Loucy (cell line): Measurements from ENCODE around the gene SNHG17.
"Not testable (repeated sequence)": the region's sequence is repeated elsewhere in the genome, so short reads cannot be mapped to it uniquely, and the experiment has no call there.

ENCODE experiments used
- H2AFZ ChIP-seq: fragments of 200-600 bp; sonication (generic); 2 replicates; pipeline ENCODE4 v1.6.0; 2016; ENCODE audit warnings: antibody characterized with exemption, mild to moderate bottlenecking, low read length, moderate library complexity
- H3F3A ChIP-seq: fragments of 200-600 bp; 2 replicates; pipeline ENCODE4 v1.6.0; 2016; ENCODE audit warnings: antibody characterized with exemption, low read depth, mild to moderate bottlenecking
- H3K27me3 ChIP-seq: fragments of 200-600 bp; sonication (generic); 2 replicates; pipeline ENCODE4 v1.6.1; 2014; ENCODE audit warnings: low read length, mild to moderate bottlenecking; ENCODE audit not compliant: insufficient read depth, poor library complexity, severe bottlenecking
- H3K36me3 ChIP-seq: fragments of 200-600 bp; sonication (generic); 2 replicates; pipeline ENCODE4 v1.6.1; 2016; ENCODE audit warnings: low read length; ENCODE audit not compliant: insufficient read depth
- H3K4me1 ChIP-seq: fragments of 200-600 bp; sonication (generic); 2 replicates; pipeline ENCODE4 v1.5.1; 2014; ENCODE audit warnings: low read length, mild to moderate bottlenecking; ENCODE audit not compliant: insufficient read depth, poor library complexity, severe bottlenecking
- H3K4me2 ChIP-seq: fragments of 200-600 bp; sonication (generic); 2 replicates; pipeline ENCODE4 v1.6.0; 2014; ENCODE audit warnings: antibody characterized with exemption, low read length, low read depth, mild to moderate bottlenecking; ENCODE audit not compliant: poor library complexity, severe bottlenecking
- H3K4me3 ChIP-seq: fragments of 200-600 bp; sonication (generic); 2 replicates; pipeline ENCODE4 v1.5.1; 2014; ENCODE audit warnings: low read length, mild to moderate bottlenecking, mixed read lengths; ENCODE audit not compliant: poor library complexity, severe bottlenecking
- H3K79me2 ChIP-seq: fragments of 200-600 bp; sonication (generic); 2 replicates; pipeline ENCODE4 v1.6.1; 2014; ENCODE audit warnings: low read length; ENCODE audit not compliant: insufficient read depth
- H3K9ac ChIP-seq: fragments of 200-600 bp; sonication (generic); 2 replicates; pipeline ENCODE4 v1.6.0; 2014; ENCODE audit warnings: mild to moderate bottlenecking, low read depth, low read length, moderate library complexity; ENCODE audit not compliant: poor library complexity, severe bottlenecking
- H3K9me2 ChIP-seq: fragments of 200-600 bp; sonication (generic); replicated peaks from 2 replicates; pipeline ENCODE4 v1.6.1; 2016; ENCODE audit warnings: low read depth, low read length, mixed read lengths
- H3K9me3 ChIP-seq: fragments of 200-600 bp; sonication (generic); 2 replicates; pipeline ENCODE4 v1.6.1; 2014; ENCODE audit warnings: mild to moderate bottlenecking, antibody characterized with exemption, low read length, low read depth; ENCODE audit not compliant: insufficient read depth
- H4K20me1 ChIP-seq: fragments of 200-600 bp; sonication (generic); 2 replicates; pipeline ENCODE4 v1.6.0; 2014; ENCODE audit warnings: antibody characterized with exemption, low read length, mild to moderate bottlenecking; ENCODE audit not compliant: insufficient read depth, poor library complexity, severe bottlenecking
- EZH2phosphoT487 ChIP-seq: fragments of 200-600 bp; IDR thresholded peaks from 2 replicates; pipeline ENCODE4 v1.6.1; 2018; ENCODE audit warnings: antibody characterized with exemption, mild to moderate bottlenecking, moderate library complexity, borderline replicate concordance
- TF ChIP-seq, protein P1 (sequence below): fragments of 200-600 bp; sonication (generic); conservative IDR thresholded peaks from 2 replicates; pipeline ENCODE4 v1.5.1; 2014; ENCODE audit warnings: mild to moderate bottlenecking, antibody characterized with exemption, low read length

The SNHG17 gene

DNA sequence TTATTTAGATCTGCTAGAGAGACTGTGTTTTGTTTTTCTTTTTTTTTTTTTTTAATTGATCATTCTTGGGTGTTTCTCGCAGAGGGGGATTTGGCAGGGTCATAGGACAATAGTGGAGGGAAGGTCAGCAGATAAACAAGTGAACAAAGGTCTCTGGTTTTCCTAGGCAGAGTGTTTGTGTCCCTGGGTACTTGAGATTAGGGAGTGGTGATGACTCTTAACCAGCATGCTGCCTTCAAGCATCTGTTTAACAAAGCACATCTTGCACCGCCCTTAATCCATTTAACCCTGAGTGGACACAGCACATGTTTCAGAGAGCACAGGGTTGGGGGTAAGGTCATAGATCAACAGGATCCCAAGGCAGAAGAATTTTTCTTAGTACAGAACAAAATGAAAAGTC is 25.5 kb upstream of the SNHG17 start:
- H2AFZ ChIP-seq, H3K9ac ChIP-seq, H3F3A ChIP-seq, H3K4me2 ChIP-seq, H3K4me1 ChIP-seq, H3K36me3 ChIP-seq, H3K79me2 ChIP-seq, H3K9me3 ChIP-seq, H3K27me3 ChIP-seq, H4K20me1 ChIP-seq, H3K9me2 ChIP-seq, H3K4me3 ChIP-seq: not testable (repeated sequence)

DNA sequence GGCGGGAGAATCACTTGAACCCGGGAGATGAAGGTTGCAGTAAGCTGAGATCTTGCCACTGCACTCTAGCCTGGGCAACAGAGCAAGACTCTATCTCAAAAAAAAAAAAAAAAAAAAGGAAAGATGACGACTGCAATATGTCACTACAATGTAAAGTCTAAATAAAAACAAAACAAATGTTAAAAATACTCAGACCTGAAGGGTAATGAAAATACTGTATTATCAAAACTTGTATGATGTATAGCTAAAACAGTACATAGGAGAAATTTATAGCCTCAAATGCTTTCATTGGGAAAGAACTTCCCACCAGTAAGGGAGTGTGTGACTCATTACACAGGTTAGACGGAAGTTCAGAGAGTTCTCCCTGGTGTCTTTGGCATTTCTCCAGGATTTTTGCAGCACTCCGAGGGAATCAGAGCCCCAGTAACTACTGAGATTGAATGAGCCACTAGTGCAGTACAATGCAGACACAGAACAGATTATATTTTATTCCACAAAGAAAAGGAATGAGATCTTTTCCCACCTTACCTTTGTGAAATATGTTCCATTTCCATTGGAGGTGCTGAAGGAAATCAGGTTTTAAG is 25.0 kb upstream of the SNHG17 start:
- Histone ChIP-seq H3F3A (no peaks in the 10 kb centered on the region), H3K4me3 (no peak overlapping the region), H4K20me1 (no peaks in the 10 kb centered on the region), H3K4me2 (no peak overlapping the region), H3K9ac (no peak overlapping the region), H3K27me3 (no peaks in the 10 kb centered on the region), H3K36me3 (no peaks in the 10 kb centered on the region), H2AFZ (no peak overlapping the region), H3K9me3 (no peaks in the 10 kb centered on the region), H3K79me2 (no peaks in the 10 kb centered on the region), H3K9me2 (no peaks in the 10 kb centered on the region), H3K4me1 (no peaks in the 10 kb centered on the region)
- TF ChIP-seq, protein P1, sequence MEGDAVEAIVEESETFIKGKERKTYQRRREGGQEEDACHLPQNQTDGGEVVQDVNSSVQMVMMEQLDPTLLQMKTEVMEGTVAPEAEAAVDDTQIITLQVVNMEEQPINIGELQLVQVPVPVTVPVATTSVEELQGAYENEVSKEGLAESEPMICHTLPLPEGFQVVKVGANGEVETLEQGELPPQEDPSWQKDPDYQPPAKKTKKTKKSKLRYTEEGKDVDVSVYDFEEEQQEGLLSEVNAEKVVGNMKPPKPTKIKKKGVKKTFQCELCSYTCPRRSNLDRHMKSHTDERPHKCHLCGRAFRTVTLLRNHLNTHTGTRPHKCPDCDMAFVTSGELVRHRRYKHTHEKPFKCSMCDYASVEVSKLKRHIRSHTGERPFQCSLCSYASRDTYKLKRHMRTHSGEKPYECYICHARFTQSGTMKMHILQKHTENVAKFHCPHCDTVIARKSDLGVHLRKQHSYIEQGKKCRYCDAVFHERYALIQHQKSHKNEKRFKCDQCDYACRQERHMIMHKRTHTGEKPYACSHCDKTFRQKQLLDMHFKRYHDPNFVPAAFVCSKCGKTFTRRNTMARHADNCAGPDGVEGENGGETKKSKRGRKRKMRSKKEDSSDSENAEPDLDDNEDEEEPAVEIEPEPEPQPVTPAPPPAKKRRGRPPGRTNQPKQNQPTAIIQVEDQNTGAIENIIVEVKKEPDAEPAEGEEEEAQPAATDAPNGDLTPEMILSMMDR, result no peak
- TF ChIP-seq EZH2phosphoT487, result no peak

DNA sequence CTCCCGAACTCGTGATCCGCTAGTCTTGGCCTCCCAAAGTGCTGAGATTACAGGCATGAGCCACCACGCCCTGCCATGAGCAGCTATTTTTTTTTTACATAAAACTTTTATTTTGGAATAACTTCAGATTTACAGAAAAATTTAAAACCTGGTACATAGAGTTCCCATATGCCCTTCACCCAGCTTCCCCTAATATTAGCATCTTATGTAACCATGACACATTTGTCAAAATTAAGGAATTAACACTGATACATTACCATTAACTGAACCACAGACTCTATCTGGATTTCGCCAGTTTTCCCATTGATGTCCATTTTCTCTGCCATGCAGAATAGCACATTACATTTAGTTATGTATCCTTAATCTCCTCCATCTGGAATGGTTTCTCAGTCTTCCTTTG is 23.2 kb upstream of the SNHG17 start:
- H3K27me3 ChIP-seq, result no peaks in the 10 kb centered on the region
- no peaks in the 10 kb centered on the region for H3F3A ChIP-seq
- H3K36me3 ChIP-seq, result no peaks in the 10 kb centered on the region
- H2AFZ ChIP-seq, result no peak overlapping the region
- no peaks in the 10 kb centered on the region for H4K20me1 ChIP-seq
- TF ChIP-seq, protein P1, result no peak
- no peak for TF ChIP-seq EZH2phosphoT487
- H3K9ac ChIP-seq, result no peak overlapping the region
- no peaks in the 10 kb centered on the region for H3K79me2 ChIP-seq
- no peaks in the 10 kb centered on the region for H3K9me2 ChIP-seq
- no peaks in the 10 kb centered on the region for H3K9me3 ChIP-seq
- no peak overlapping the region for H3K4me2 ChIP-seq
- no peak overlapping the region for H3K4me3 ChIP-seq
- peaks cover 2% of the 10 kb centered on the region for H3K4me1 ChIP-seq
